K562 (cell line): ENCODE data around the gene SMIM3. TPM values are rescaled to one million over a fixed set of nuclear protein-coding genes. Genes with fewer than 3 reads are reported as not detected.

Experiments
- AFF1 ChIP-seq, 2 experiments: fragments of 450-650 bp; IDR thresholded peaks; 2 replicates each; pipeline ENCODE4 v1.6.1; 2018; ENCODE audit warnings: mild to moderate bottlenecking in 2 of 2, low read depth in 1 of 2; ENCODE audit not compliant: partially characterized antibody in 2 of 2
- ATF1 ChIP-seq, 2 experiments: fragments of 450-650 bp in 1 of 2; IDR thresholded peaks; 2 replicates each; pipeline ENCODE4 v1.6.1; 2016; ENCODE audit warnings: missing compliant biosample characterization in 1 of 2, missing genetic modification characterization in 1 of 2
- CHD7 ChIP-seq: fragments of 200-600 bp; sonication (generic); IDR thresholded peaks from one replicate; pipeline ENCODE4 v1.6.1; 2012; ENCODE audit warnings: mild to moderate bottlenecking, low read depth, low read length, inconsistent platforms
- EGR1 ChIP-seq: fragments of 450-650 bp; conservative IDR thresholded peaks from 2 replicates; pipeline ENCODE4 v1.6.1; 2017; ENCODE audit warnings: mild to moderate bottlenecking
- FOXP4 ChIP-seq: sonication (generic); formaldehyde crosslinking; IDR thresholded peaks from 2 replicates; pipeline ENCODE4 v1.8.0; 2022; ENCODE audit warnings: mild to moderate bottlenecking, missing genetic modification reagents, borderline replicate concordance
- MECOM ChIP-seq: fragments of 250-450 bp; sonication (Bioruptor Pico); IDR thresholded peaks from 2 replicates; pipeline ENCODE4 v1.8.0; 2022; ENCODE audit warnings: inconsistent platforms
- MTA1 ChIP-seq: fragments of 450-650 bp; IDR thresholded peaks from 2 replicates; pipeline ENCODE4 v1.6.1; 2017; ENCODE audit warnings: borderline replicate concordance
- NR2F6 ChIP-seq: fragments of 450-650 bp; formaldehyde crosslinking; IDR thresholded peaks from 2 replicates; pipeline ENCODE4 v1.4.0; 2020; ENCODE audit warnings: mild to moderate bottlenecking
- WHSC1 ChIP-seq: IDR thresholded peaks from one replicate; pipeline ENCODE4 v1.6.1; 2012; ENCODE audit warnings: low read length, control low read depth, inconsistent platforms
- ZNF274 ChIP-seq: IDR thresholded peaks from 2 replicates; pipeline ENCODE4 v1.6.1; 2011; ENCODE audit warnings: low read depth, mild to moderate bottlenecking, low read length, moderate library complexity, borderline replicate concordance
- ZNF696 ChIP-seq: fragments of 250-450 bp; sonication (Bioruptor Pico); conservative IDR thresholded peaks from 2 replicates; pipeline ENCODE4 v1.4.0; 2020; ENCODE audit warnings: mild to moderate bottlenecking, moderate library complexity
- polyA plus RNA-seq, 8 experiments: library from polyadenylated mRNA; depleted of rRNA in 4 of 8; stranded (reverse) in 5 of 8; unstranded in 3 of 8; fragments of >200 nt; fragmentation: Nextera tagmentation in 2 of 8; fragmentation: Illumina TruSeq in 1 of 8; extraction: Ambion mirVana in 2 of 8; extraction: Trizol in 1 of 8; gene quantifications; 2 replicates each; pipeline versions ENCODE4 v1.2.1 to v1.2.3, GENCODE V29; 2011 to 2014; ENCODE audit warnings: inconsistent platforms in 1 of 8, missing spikeins in 1 of 8
- total RNA-seq, 7 experiments: library from RNA; depleted of rRNA in 6 of 7; stranded (reverse); fragments of >200 nt in 6 of 7; fragmentation: Illumina TruSeq in 2 of 7; extraction: Trizol in 2 of 7; gene quantifications; 2 replicates each; pipeline versions ENCODE4 v1.2.1 to v1.2.3, GENCODE V29; 2011 to 2021; ENCODE audit warnings: low replicate concordance in 1 of 7

The SMIM3 gene
- total and polyA plus RNA-seq, 9 of the 15 experiments (the other 6 are each of a cell fraction or from before 2014, with no cell fraction given) = 4.1 to 27.7 (median 13.6) TPM

- no peak for TF ChIP-seq ZNF696 (CRISPR knock-in tag)
- TF ChIP-seq AFF1 (IDR thresholded peaks at IDR 0.05; ENCODE audit: low read depth in 1 of 2, partially characterized antibody in 2 of 2) = no peak
- no peak for TF ChIP-seq ATF1 (CRISPR knock-in tag; IDR thresholded peaks at IDR 0.05)
- TF ChIP-seq ATF1 (tag; IDR thresholded peaks at IDR 0.05) = no peak
- peak; percentile 60; the same call in 1 of the 2 replicates for TF ChIP-seq MECOM (CRISPR knock-in tag)
- no peak for TF ChIP-seq EGR1
- no peak for TF ChIP-seq ZNF274
- no peak for TF ChIP-seq WHSC1
- TF ChIP-seq MTA1 = no peak
- TF ChIP-seq FOXP4 = no peak
- TF ChIP-seq CHD7 = no peak
- no peak for TF ChIP-seq NR2F6 (CRISPR knock-in tag)
Observed at GRCh38 chr5:150777685-150778084, 872 bp upstream of the SMIM3 start (continued).
